Measurements from ENCODE around the gene SERPINC1. TPM values are rescaled to one million over a fixed set of nuclear protein-coding genes. Genes with fewer than 3 reads are reported as not detected.

SERPINC1 gene
- total and polyA plus RNA-seq, 9 of the 15 experiments (the other 6 are each of a cell fraction or from before 2014, with no cell fraction given): 0.07 to 1.2 (median 0.50) TPM

- TF ChIP-seq NR2C1 (IDR thresholded peaks at IDR 0.05): peak; percentile 63; the same call in 1 of the 2 replicates
- TF ChIP-seq NR2C1 (tag; IDR thresholded peaks at IDR 0.05): peak; percentile 72
- TF ChIP-seq ETV1 (tag; conservative IDR thresholded peaks at IDR 0.05; ENCODE audit: low read depth): no peak
- TF ChIP-seq CBFB (CRISPR knock-in tag; IDR thresholded peaks at IDR 0.05): no peak
- no peak for TF ChIP-seq ZNF740 (CRISPR knock-in tag; IDR thresholded peaks at IDR 0.05)
- TF ChIP-seq ZNF740 (tag; IDR thresholded peaks at IDR 0.05): no peak
- TF ChIP-seq WHSC1 (IDR thresholded peaks at IDR 0.05; ENCODE audit: low read length): no peak
- TF ChIP-seq NR2F6 (CRISPR knock-in tag; IDR thresholded peaks at IDR 0.05): no peak
- TF ChIP-seq OTX1 (CRISPR knock-in tag; IDR thresholded peaks at IDR 0.05): no peak
- TF ChIP-seq CEBPG (CRISPR knock-in tag; IDR thresholded peaks at IDR 0.05): peak; percentile 43; the same call in 1 of the 2 replicates
- 0 out of 4 replicates have a peak, but pooled peaks of 1 of the 2 experiments have one; percentile 26 for TF ChIP-seq CEBPG (tag; conservative IDR thresholded peaks at IDR 0.05 in 1 of 2, IDR thresholded peaks at IDR 0.05 in 1 of 2)
- TF ChIP-seq, protein P1, sequence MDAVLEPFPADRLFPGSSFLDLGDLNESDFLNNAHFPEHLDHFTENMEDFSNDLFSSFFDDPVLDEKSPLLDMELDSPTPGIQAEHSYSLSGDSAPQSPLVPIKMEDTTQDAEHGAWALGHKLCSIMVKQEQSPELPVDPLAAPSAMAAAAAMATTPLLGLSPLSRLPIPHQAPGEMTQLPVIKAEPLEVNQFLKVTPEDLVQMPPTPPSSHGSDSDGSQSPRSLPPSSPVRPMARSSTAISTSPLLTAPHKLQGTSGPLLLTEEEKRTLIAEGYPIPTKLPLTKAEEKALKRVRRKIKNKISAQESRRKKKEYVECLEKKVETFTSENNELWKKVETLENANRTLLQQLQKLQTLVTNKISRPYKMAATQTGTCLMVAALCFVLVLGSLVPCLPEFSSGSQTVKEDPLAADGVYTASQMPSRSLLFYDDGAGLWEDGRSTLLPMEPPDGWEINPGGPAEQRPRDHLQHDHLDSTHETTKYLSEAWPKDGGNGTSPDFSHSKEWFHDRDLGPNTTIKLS (IDR thresholded peaks at IDR 0.05; ENCODE audit: borderline replicate concordance, low read depth): no peak
- TF ChIP-seq, protein P2, sequence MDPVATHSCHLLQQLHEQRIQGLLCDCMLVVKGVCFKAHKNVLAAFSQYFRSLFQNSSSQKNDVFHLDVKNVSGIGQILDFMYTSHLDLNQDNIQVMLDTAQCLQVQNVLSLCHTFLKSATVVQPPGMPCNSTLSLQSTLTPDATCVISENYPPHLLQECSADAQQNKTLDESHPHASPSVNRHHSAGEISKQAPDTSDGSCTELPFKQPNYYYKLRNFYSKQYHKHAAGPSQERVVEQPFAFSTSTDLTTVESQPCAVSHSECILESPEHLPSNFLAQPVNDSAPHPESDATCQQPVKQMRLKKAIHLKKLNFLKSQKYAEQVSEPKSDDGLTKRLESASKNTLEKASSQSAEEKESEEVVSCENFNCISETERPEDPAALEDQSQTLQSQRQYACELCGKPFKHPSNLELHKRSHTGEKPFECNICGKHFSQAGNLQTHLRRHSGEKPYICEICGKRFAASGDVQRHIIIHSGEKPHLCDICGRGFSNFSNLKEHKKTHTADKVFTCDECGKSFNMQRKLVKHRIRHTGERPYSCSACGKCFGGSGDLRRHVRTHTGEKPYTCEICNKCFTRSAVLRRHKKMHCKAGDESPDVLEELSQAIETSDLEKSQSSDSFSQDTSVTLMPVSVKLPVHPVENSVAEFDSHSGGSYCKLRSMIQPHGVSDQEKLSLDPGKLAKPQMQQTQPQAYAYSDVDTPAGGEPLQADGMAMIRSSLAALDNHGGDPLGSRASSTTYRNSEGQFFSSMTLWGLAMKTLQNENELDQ (CRISPR knock-in tag; IDR thresholded peaks at IDR 0.05; ENCODE audit: borderline replicate concordance): no peak
- peak; percentile 45; the same call in 1 of the 2 replicates for TF ChIP-seq DPF2 (IDR thresholded peaks at IDR 0.05)
- TF ChIP-seq POLR2AphosphoS2 (IDR thresholded peaks at IDR 0.05; ENCODE audit: low read length): no peak
- no peak for TF ChIP-seq TRIM28 (IDR thresholded peaks at IDR 0.05)
- peak; percentile 37; the same call in 1 of the 2 replicates for TF ChIP-seq ARID1B (IDR thresholded peaks at IDR 0.05)
- TF ChIP-seq ZNF316 (IDR thresholded peaks at IDR 0.05): no peak
- no peak for TF ChIP-seq BRCA1 (IDR thresholded peaks at IDR 0.05)
- TF ChIP-seq BRCA1 (CRISPR knock-in tag; IDR thresholded peaks at IDR 0.05): no peak
- TF ChIP-seq HCFC1 (IDR thresholded peaks at IDR 0.05; ENCODE audit: low read depth, low read length): no peak
- TF ChIP-seq MLX (CRISPR knock-in tag; conservative IDR thresholded peaks at IDR 0.05): no peak
- TF ChIP-seq EP300 (IDR thresholded peaks at IDR 0.05; ENCODE audit: low read length): peak; percentile 17; the same call in 1 of the 2 replicates
- TF ChIP-seq, protein P3, sequence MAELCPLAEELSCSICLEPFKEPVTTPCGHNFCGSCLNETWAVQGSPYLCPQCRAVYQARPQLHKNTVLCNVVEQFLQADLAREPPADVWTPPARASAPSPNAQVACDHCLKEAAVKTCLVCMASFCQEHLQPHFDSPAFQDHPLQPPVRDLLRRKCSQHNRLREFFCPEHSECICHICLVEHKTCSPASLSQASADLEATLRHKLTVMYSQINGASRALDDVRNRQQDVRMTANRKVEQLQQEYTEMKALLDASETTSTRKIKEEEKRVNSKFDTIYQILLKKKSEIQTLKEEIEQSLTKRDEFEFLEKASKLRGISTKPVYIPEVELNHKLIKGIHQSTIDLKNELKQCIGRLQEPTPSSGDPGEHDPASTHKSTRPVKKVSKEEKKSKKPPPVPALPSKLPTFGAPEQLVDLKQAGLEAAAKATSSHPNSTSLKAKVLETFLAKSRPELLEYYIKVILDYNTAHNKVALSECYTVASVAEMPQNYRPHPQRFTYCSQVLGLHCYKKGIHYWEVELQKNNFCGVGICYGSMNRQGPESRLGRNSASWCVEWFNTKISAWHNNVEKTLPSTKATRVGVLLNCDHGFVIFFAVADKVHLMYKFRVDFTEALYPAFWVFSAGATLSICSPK (IDR thresholded peaks at IDR 0.05; ENCODE audit: borderline replicate concordance): no peak
- no peak for TF ChIP-seq RBM15 (IDR thresholded peaks at IDR 0.05; ENCODE audit: insufficient read depth, low read length)
Observed at GRCh38 chr1:173917149-173917548, at the start of gene SERPINC1 (continued).

Data from K562 (cell line).